Measurements from ENCODE around the gene KCNIP1.

DNA sequence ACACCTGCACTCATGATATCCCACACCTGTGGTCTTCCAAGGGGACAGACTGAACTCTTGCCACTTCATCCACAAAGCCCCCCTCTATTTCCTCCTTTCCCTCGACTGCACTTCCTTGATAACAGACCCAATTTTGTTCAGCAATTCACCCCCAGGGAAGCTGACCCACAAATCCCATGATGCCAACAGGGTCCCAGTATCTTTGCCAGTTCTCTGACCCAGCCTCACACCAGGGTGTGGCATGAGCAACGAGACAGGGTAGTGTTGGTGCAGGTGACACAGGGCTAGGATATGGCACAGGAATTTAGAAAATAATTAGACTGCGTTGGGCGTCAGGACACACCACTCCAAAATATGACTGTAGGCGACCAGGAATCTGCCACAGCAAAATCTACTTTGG is 30.2 kb upstream of the KCNIP1 start:
- TF ChIP-seq, protein P1, sequence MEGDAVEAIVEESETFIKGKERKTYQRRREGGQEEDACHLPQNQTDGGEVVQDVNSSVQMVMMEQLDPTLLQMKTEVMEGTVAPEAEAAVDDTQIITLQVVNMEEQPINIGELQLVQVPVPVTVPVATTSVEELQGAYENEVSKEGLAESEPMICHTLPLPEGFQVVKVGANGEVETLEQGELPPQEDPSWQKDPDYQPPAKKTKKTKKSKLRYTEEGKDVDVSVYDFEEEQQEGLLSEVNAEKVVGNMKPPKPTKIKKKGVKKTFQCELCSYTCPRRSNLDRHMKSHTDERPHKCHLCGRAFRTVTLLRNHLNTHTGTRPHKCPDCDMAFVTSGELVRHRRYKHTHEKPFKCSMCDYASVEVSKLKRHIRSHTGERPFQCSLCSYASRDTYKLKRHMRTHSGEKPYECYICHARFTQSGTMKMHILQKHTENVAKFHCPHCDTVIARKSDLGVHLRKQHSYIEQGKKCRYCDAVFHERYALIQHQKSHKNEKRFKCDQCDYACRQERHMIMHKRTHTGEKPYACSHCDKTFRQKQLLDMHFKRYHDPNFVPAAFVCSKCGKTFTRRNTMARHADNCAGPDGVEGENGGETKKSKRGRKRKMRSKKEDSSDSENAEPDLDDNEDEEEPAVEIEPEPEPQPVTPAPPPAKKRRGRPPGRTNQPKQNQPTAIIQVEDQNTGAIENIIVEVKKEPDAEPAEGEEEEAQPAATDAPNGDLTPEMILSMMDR (IDR thresholded peaks at IDR 0.05), result no peak
- TF ChIP-seq POLR2AphosphoS5 (IDR thresholded peaks at IDR 0.05) (no peak), EP300 (IDR thresholded peaks at IDR 0.05) (no peak)

All from gastroesophageal sphincter (tissue), 3 donors.